Limb (tissue), 2 donors: ENCODE data around the gene IGF2BP1.
A peak's percentile ranks its signal among the peaks of the same experiment; 100 is the strongest.

Source experiments
- DNase-seq, 2 donors: peaks; one replicate each; pipeline ENCODE4 v3.0.0-alpha.2; 2016; ENCODE audit errors: extremely low spot score in 2 of 2

IGF2BP1 gene

GRCh38 chr17:48997103-48997826, at the start of gene IGF2BP1:
Gene IGF2BP1 (plus strand): TSS chr17:48997385. CDS start chr17:48997746, 361 bp downstream.
- DNase-seq, result peak in 1 of 2 donors; percentile 92

GRCh38 chr17:48951572-48951971, 45.6 kb upstream of the IGF2BP1 start:
- DNase-seq, result no peak

GRCh38 chr17:48952904-48953303, 44.3 kb upstream of the IGF2BP1 start:
- no peak for DNase-seq

GRCh38 chr17:48954300-48954755, 42.9 kb upstream of the IGF2BP1 start:
- no peak for DNase-seq

GRCh38 chr17:48960834-48961515, 36.2 kb upstream of the IGF2BP1 start:
- DNase-seq, result no peak

GRCh38 chr17:48961516-48962233, 35.5 kb upstream of the IGF2BP1 start:
- DNase-seq, result no peak

- DNase-seq, result peak in 1 of 2 donors; percentile 37
These were observed 27.0 kb upstream of the IGF2BP1 start for GRCh38 chr17:48970224-48970623.

GRCh38 chr17:48970865-48971687, 26.1 kb upstream of the IGF2BP1 start:
- DNase-seq, result no peak

GRCh38 chr17:48972749-48973097, 24.5 kb upstream of the IGF2BP1 start:
- no peak for DNase-seq

- DNase-seq, result no peak
These were observed 23.4 kb upstream of the IGF2BP1 start for GRCh38 chr17:48973806-48974205.

- no peak for DNase-seq
These were observed 15.2 kb upstream of the IGF2BP1 start for GRCh38 chr17:48981927-48982539.

- no peak for DNase-seq
These were observed 11.5 kb upstream of the IGF2BP1 start for GRCh38 chr17:48985436-48986245.

- DNase-seq, result no peak
These were observed 8.1 kb upstream of the IGF2BP1 start for GRCh38 chr17:48989100-48989499.

- DNase-seq, result no peak
These were observed 6.3 kb upstream of the IGF2BP1 start for GRCh38 chr17:48990882-48991357.

- DNase-seq, result no peak
These were observed 4.7 kb upstream of the IGF2BP1 start for GRCh38 chr17:48992444-48992843.

- DNase-seq, result no peak
These were observed 3.9 kb upstream of the IGF2BP1 start for GRCh38 chr17:48993305-48993704.

- no peak for DNase-seq
These were observed 3.2 kb upstream of the IGF2BP1 start for GRCh38 chr17:48993951-48994350.

GRCh38 chr17:48994549-48995303, 2.5 kb upstream of the IGF2BP1 start:
- no peak for DNase-seq

GRCh38 chr17:48995304-48995973, 1.7 kb upstream of the IGF2BP1 start:
- DNase-seq, result no peak
